Measurements from ENCODE around the gene SLC22A5.

DNA sequence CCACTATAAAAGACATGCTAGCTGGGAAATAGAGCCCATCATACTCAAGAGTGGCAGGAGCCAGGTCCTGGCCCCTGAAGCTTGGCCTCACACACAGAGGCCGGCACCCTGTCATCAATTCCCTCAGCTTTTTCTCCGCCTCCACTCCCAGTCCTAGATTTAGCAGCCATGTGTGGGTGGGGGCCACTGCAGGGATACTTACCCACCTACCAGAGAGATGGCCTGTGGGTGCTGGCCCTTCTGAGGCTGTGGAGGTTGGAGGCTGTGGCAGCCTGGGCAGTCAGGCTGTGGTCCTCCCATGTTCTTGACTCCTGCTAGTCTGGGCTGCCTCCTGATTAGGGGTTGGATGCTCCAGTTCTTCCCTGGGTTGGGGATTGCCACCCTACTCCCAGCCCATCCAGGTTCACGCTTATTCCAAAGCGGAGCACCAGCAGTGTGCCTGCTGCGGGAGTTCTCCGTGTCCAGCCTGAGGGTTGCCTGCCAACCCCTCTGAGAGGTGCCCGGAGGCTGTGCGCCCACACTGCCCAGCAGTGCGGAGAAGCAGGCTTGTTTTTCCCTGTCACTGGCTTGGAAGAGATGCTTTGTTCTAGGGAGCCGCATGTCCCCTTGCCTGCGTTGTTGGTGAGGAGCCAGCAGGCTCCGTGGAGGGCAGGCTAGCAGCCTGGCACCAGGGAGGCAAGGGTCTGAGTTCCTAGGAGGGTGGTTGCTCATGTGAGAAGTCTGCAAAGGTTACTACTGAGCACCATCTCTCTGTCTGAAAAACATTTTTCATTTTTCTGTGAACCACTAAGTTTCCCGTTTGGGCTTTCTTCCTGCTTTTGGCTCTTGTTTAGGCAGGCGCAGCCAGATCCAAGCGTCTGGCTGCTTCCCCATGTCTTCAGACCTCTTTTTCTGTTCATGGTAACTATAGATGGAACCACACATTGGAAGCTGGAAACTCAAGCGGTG lies 7.5 kb downstream of the SLC22A5 start:
- TF ChIP-seq, protein P1, sequence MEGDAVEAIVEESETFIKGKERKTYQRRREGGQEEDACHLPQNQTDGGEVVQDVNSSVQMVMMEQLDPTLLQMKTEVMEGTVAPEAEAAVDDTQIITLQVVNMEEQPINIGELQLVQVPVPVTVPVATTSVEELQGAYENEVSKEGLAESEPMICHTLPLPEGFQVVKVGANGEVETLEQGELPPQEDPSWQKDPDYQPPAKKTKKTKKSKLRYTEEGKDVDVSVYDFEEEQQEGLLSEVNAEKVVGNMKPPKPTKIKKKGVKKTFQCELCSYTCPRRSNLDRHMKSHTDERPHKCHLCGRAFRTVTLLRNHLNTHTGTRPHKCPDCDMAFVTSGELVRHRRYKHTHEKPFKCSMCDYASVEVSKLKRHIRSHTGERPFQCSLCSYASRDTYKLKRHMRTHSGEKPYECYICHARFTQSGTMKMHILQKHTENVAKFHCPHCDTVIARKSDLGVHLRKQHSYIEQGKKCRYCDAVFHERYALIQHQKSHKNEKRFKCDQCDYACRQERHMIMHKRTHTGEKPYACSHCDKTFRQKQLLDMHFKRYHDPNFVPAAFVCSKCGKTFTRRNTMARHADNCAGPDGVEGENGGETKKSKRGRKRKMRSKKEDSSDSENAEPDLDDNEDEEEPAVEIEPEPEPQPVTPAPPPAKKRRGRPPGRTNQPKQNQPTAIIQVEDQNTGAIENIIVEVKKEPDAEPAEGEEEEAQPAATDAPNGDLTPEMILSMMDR (conservative IDR thresholded peaks at IDR 0.05; ENCODE audit: low read length), result no peak
- TF ChIP-seq EZH2phosphoT487 (IDR thresholded peaks at IDR 0.05; ENCODE audit: borderline replicate concordance), result no peak
